ENCODE results near the gene SDK2.
A peak's percentile ranks its signal among the peaks of the same experiment; 100 is the strongest.

The SDK2 gene

DNA sequence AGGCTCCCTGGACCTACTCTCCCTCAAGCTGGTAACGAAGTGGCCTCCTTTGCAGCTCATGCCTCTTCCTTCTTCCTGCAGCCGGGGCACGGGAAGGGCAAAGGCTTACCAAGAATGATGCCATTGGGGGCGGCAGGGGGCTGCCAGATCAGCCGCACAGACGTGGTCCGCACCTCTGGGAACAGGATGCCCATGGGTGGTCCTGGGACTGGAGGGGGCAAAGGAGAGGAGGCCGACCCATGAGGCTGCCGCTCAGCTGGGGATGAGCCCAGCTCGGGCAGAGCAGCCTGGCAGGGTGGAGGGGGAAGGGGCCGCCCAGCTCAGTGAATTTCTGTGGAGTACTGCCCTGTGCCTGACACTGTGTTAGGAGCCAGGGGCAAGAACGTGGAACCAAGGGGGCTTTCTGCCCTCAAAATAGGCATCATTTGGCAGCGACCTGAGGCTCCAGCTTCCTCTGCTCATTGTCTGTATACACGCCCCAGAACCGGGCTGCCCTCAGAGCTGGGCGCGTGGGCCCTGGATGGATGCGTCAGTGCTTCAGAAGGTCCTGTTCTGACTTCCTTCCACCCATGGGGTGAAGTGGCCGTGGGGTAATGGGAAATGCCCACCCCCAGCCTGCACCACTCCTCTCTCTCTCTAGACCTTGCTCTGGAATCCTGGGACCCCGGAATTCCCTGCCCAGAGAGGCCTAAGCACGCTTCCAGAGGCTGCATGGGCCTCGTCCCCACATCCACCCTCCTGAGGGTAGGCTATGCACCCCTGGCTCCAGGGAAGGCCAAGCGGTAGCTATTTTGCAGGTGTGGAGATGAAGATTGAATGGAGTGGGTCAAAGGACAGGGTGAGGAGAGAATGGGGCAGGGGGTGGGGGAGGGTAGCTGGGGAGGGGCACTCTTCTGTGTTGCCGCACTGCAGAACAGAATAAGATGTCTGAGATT, 252.6 kb downstream of the SDK2 start:
- DNase-seq (ENCODE audit: low spot score): no peak

GRCh38 chr17:73390851-73391250, 253.4 kb downstream of the SDK2 start:
- no peak for DNase-seq (ENCODE audit: low spot score)

DNA sequence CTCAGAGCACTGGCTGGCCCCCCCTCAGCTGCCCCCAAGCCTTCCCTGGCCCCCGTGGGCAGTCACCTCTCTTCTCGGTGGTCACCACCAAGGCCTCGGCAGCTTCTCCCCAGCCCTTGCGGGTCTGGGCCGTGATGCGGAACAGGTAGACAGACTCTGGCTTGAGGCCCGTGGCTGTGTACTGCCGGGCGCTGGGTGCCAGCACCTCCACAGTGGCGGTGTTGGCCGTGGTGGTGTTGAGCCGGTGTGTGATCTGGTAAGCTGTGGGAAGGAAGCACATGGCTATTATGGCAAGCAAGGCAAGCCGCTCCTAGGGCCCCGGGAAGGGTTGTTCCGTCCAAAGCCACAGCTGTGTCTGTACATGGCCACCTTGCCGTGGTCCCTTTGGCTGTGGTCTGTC, 254.0 kb downstream of the SDK2 start:
- DNase-seq (ENCODE audit: low spot score): no peak

DNA sequence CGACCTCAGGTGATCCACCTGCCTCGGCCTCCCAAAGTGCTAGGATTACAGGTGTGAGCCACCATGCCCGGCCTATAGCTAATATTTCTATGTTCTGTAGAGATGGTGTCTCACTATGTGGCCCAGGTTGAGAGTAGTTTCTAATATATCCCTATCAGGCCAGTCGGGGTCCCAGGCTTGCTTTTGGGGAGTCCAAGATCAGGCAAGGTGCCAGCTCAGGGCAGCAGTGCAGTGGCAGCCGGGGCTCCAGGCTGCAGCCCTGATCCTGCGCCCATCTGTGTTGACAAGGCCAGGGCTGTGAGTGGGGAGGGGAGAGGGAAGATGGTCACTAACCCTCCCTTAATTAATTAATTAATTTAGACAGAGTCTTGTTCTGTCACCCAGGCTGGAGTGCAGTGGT, 254.8 kb downstream of the SDK2 start:
- no peak for DNase-seq (ENCODE audit: low spot score)

GRCh38 chr17:73388578-73388905, 255.7 kb downstream of the SDK2 start:
- no peak for DNase-seq (ENCODE audit: low spot score)

GRCh38 chr17:73387746-73388577, 256.3 kb downstream of the SDK2 start:
- DNase-seq (ENCODE audit: low spot score): no peak

DNA sequence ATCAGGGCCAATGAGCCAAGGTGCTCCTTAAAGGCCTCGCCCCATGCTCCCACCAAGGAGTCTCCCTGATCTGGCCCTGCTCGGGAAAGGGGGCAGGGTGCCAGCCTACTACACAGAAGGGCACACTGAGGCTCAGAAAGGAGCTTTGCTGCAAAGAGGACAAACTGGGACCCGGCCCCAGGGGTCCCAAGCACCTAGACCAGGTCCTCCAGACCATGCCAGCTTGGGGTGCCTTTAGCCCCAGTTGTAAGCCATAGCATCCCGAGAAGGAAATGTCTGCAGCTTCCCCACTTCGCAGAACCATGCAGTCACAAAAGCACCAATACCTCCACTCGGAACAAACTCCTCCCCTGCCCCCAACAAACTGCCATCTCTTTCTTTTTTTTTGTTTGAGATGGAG, 257.7 kb downstream of the SDK2 start:
- DNase-seq (ENCODE audit: low spot score): no peak

DNA sequence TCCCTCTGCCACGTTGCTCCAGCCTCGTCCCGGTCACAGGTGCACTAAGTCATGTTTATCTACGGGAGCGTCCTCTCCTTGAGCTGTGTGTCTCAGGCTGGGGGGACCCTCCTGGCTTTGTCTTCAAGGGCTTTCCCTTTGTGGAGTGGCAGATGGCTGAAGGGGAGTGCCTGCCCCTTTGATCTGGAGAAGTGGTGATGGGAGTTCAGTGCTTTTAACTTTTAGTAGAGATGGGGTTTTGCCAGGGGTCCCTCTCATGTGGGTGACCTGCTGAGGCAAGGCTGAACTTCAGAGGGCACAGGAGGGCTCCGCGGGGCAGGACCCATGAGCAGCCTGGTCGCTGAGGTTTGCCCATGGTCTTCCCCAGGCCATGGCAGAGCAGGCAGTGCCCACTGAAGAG, 259.3 kb downstream of the SDK2 start:
- no peak for DNase-seq (ENCODE audit: low spot score)

- no peak for DNase-seq (ENCODE audit: low spot score)
These were observed 263.7 kb downstream of the SDK2 start for GRCh38 chr17:73380439-73381106.

- DNase-seq (ENCODE audit: low spot score): no peak
These were observed 264.4 kb downstream of the SDK2 start for GRCh38 chr17:73379826-73380225.

DNA sequence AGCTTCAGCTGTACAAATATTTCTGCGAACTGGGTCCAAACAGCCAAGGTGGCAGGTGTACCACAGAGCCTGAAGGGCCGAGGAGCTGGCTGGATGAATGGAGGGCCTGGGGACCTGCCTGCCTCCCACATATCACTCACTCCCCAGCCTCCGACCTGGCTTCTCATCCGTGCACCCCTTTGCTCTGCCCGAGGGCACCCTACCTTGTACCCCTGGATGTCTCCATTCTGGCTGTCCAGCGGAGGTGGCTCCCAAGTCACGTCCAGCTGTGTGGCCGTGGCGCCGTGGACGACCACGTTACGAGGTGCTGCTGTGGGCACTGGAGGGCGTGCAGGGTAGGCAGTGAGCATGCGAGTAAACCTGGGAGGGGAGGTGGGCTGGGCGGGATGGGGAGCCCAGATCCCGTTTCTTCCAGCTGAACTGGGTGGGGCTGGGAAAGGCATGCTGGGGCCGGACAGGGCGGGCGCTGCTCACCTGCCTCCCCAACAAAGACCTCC, 265.2 kb downstream of the SDK2 start:
- DNase-seq (ENCODE audit: low spot score): no peak

GRCh38 chr17:73376636-73377035, 267.6 kb downstream of the SDK2 start:
- DNase-seq (ENCODE audit: low spot score): no peak

DNA sequence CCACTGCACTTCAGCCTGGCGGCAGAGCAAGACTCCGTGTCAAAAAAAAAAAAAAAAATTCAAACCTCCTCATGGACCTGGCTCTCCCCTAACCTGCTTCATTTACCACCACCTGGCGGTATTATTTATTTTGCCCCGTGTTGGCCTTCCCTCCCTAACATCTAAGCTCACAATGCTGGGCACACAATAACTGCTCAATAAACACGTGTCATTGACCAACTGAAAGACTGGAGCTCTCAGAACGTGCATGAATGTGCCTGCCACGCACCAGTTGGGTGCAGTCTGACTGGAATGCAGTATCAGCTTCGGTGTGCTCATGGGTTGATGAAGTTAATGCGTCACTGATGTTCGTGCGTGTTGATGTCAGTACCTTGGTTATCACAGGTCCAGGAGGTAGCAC, 268.1 kb downstream of the SDK2 start:
- no peak for DNase-seq (ENCODE audit: low spot score)

DNA sequence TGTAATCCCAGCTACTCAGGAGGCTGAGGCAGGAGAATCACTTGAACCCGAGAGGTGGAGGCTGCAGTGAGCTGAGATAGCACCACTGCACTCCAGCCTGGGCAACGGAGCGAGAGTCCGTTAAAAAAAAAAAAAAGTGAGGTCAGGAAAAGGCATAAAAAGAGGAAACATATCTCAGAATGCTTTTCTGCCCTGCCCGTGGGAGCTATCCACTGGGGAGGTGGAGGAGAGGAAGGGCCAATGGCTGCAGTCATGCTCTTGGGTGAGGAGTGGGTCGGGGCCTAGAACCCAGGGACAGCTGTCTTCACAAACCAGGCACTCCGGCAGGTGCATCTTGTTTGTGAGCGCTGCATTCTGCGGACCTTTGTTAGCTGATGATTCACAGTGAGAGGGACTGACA, 272.4 kb downstream of the SDK2 start:
- no peak for DNase-seq (ENCODE audit: low spot score)

DNA sequence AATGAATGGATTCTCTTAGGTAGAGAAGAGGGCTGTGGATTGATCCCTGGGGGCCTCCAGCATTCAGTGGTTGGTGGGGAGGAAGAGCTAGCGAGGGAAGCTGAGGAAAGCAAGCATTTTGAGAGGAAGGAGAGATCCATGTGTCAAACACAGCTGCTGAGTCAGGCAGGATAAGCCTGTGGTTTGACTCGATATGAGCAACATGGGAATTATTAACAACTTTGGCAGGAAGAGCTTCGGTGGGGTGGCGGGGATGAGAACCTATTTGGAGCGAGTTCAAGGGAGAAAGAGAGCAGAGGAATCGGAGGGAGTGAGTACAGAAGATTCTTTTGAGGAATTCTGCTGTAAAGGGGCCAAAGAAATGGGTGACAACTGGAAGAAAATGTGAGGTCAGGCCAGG, 273.0 kb downstream of the SDK2 start:
- no peak for DNase-seq (ENCODE audit: low spot score)

- peak; percentile 79 for DNase-seq (ENCODE audit: low spot score)
These were observed 274.3 kb downstream of the SDK2 start for GRCh38 chr17:73369817-73370490.

- no peak for DNase-seq (ENCODE audit: low spot score)
These were observed 275.1 kb downstream of the SDK2 start for GRCh38 chr17:73369111-73369521.

DNA sequence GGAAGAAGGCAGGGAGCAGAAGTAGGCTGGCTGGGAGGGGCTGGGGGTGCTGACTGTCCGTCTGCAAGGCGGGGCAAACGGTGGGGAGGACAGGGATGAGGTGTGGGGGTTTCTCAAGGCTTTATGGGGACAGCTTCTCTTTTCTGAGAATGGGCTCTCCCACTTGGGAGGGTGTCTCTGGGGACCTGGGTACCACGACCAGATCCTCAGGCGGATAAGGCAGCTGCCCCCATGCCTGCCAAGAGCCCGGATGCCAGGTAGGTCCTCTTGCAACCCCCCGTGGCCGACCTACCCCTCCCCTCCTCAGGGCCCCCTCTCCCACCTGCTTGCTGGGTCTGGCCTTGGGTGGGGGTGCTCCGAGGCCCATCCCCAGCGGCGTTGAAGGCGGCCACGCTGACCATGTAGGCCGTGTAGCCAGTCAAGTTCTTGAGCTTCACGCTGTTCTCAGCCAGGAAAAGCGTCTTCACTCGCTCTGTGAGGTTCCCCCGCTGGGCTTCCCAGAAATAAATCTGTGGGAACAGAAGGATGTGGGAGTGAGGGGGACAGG, 276.1 kb downstream of the SDK2 start:
- DNase-seq (ENCODE audit: low spot score): no peak

- peak; percentile 50 for DNase-seq (ENCODE audit: low spot score)
These were observed 278.2 kb downstream of the SDK2 start for GRCh38 chr17:73365906-73366623.

GRCh38 chr17:73365301-73365874, 278.9 kb downstream of the SDK2 start:
- DNase-seq (ENCODE audit: low spot score): no peak

DNA sequence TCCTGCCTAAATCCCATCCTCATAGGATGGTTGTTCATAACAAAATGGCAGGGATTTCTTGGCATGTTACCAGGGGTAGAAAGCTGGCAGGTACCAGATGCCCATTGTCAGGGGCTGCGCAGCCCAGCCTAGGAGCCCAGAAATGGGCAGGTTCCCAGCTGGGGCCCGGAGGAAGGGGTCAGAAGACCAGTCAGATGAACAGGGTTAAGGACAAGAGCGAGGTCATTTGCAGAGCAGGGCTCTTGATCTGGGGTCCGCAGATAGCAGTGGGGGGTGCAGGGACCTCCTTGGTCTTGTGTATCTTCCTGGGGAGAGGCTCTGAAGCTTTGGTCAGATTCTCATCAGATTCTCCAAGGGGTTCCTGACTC, 280.1 kb downstream of the SDK2 start:
- DNase-seq (ENCODE audit: low spot score): no peak

Measured in germinal center (tissue), 1 donor.